ENCODE data around the gene CFAP20DC. TPM values are rescaled to one million over a fixed set of nuclear protein-coding genes. Genes with fewer than 3 reads are reported as not detected.
"Not testable (repeated sequence)": the region's sequence is repeated elsewhere in the genome, so short reads cannot be mapped to it uniquely, and the experiment has no call there.

The CFAP20DC gene
- total RNA-seq: 1 to 10 TPM; 1.4 to 1.8 TPM

- POLR2A ChIA-PET: interaction anchor here (1.0 kb wide), 1 partner anchor 1026 kb away, joined by 3 read pairs; no protein-coding TSS in a partner anchor
- Mint-ChIP-seq H3K27me3 (peaks cover 9% of the 10 kb centered on the region), H3K9me3 (no peaks in the 10 kb centered on the region), H3K4me3 (peak within 1 kb of the TSS; percentile 74), H3K4me1 (peaks cover 5% of the 10 kb centered on the region), H3K36me3 (no peaks in the 10 kb centered on the region), H3K27ac (peak within 1 kb of the TSS; percentile 70)
- ATAC-seq (ENCODE audit: low read depth) (peak; percentile 99), DNase-seq (peak; percentile 94)
Measured at GRCh38 chr3:59049671-59050331, at the start of gene CFAP20DC. Gene CFAP20DC (minus strand): TSS chr3:59050025. CDS start chr3:59049631, 394 bp downstream.

- H3K4me1 Mint-ChIP-seq; H3K27me3 Mint-ChIP-seq; H3K27ac Mint-ChIP-seq; H3K4me3 Mint-ChIP-seq; H3K36me3 Mint-ChIP-seq; H3K9me3 Mint-ChIP-seq; POLR2A ChIA-PET; DNase-seq; ATAC-seq (ENCODE audit: low read depth): not testable (repeated sequence)
Measured at GRCh38 chr3:59098516-59098915, 48.7 kb upstream of the CFAP20DC start.

GRCh38 chr3:59094446-59094845 is 44.6 kb upstream of the CFAP20DC start:
- no peak overlapping the region for H3K4me3 Mint-ChIP-seq
- DNase-seq (no peak), ATAC-seq (ENCODE audit: low read depth) (no peak)
- peaks cover 3% of the 10 kb centered on the region for H3K9me3 Mint-ChIP-seq
- peaks cover 6% of the 10 kb centered on the region for H3K27me3 Mint-ChIP-seq
- H3K27ac Mint-ChIP-seq: no peak overlapping the region
- POLR2A ChIA-PET: no interaction called here
- no peaks in the 10 kb centered on the region for H3K4me1 Mint-ChIP-seq
- H3K36me3 Mint-ChIP-seq: no peaks in the 10 kb centered on the region

GRCh38 chr3:59093521-59093920 is 43.7 kb upstream of the CFAP20DC start:
- DNase-seq (no peak), ATAC-seq (ENCODE audit: low read depth) (no peak)
- Mint-ChIP-seq H3K27ac (no peak overlapping the region), H3K4me3 (no peak overlapping the region), H3K27me3 (peaks cover 6% of the 10 kb centered on the region), H3K9me3 (peaks cover 3% of the 10 kb centered on the region), H3K4me1 (no peaks in the 10 kb centered on the region), H3K36me3 (no peaks in the 10 kb centered on the region)
- POLR2A ChIA-PET: no interaction called here

GRCh38 chr3:59088761-59089160 is 38.9 kb upstream of the CFAP20DC start:
- Mint-ChIP-seq H3K27me3 (peaks cover 11% of the 10 kb centered on the region), H3K4me3 (no peak overlapping the region), H3K4me1 (no peaks in the 10 kb centered on the region), H3K36me3 (no peaks in the 10 kb centered on the region), H3K9me3 (no peaks in the 10 kb centered on the region), H3K27ac (no peak overlapping the region)
- POLR2A ChIA-PET: no interaction called here
- DNase-seq (no peak), ATAC-seq (ENCODE audit: low read depth) (no peak)

GRCh38 chr3:59085976-59086375 is 36.2 kb upstream of the CFAP20DC start:
- Mint-ChIP-seq H3K9me3 (no peaks in the 10 kb centered on the region), H3K4me3 (no peak overlapping the region), H3K4me1 (no peaks in the 10 kb centered on the region), H3K27ac (no peak overlapping the region), H3K36me3 (no peaks in the 10 kb centered on the region), H3K27me3 (peaks cover 23% of the 10 kb centered on the region)
- POLR2A ChIA-PET: no interaction called here
- ATAC-seq (ENCODE audit: low read depth): no peak
- no peak for DNase-seq

GRCh38 chr3:59084583-59084982 is 34.8 kb upstream of the CFAP20DC start:
- ATAC-seq (ENCODE audit: low read depth) (no peak), DNase-seq (no peak)
- Mint-ChIP-seq H3K27me3 (peaks cover 29% of the 10 kb centered on the region), H3K36me3 (no peaks in the 10 kb centered on the region), H3K4me3 (no peak overlapping the region), H3K27ac (no peak overlapping the region), H3K4me1 (no peaks in the 10 kb centered on the region), H3K9me3 (no peaks in the 10 kb centered on the region)
- POLR2A ChIA-PET: no interaction called here

GRCh38 chr3:59082106-59082505 is 32.3 kb upstream of the CFAP20DC start:
- Mint-ChIP-seq H3K27me3 (peaks cover 29% of the 10 kb centered on the region), H3K36me3 (no peaks in the 10 kb centered on the region), H3K27ac (no peak overlapping the region), H3K4me3 (no peak overlapping the region), H3K4me1 (no peaks in the 10 kb centered on the region), H3K9me3 (no peaks in the 10 kb centered on the region)
- POLR2A ChIA-PET: no interaction called here
- ATAC-seq (ENCODE audit: low read depth) (no peak), DNase-seq (no peak)

- Mint-ChIP-seq H3K4me3 (no peak overlapping the region), H3K27ac (no peak overlapping the region), H3K36me3 (no peaks in the 10 kb centered on the region), H3K9me3 (no peaks in the 10 kb centered on the region), H3K27me3 (peaks cover 27% of the 10 kb centered on the region), H3K4me1 (no peaks in the 10 kb centered on the region)
- no peak for ATAC-seq (ENCODE audit: low read depth)
- POLR2A ChIA-PET: no interaction called here
- no peak for DNase-seq
Measured at GRCh38 chr3:59081071-59081470, 31.2 kb upstream of the CFAP20DC start.

GRCh38 chr3:59079962-59080361 is 30.1 kb upstream of the CFAP20DC start:
- POLR2A ChIA-PET: no interaction called here
- Mint-ChIP-seq H3K4me3 (no peak overlapping the region), H3K36me3 (no peaks in the 10 kb centered on the region), H3K27ac (no peak overlapping the region), H3K9me3 (no peaks in the 10 kb centered on the region), H3K4me1 (no peaks in the 10 kb centered on the region), H3K27me3 (peaks cover 28% of the 10 kb centered on the region)
- ATAC-seq (ENCODE audit: low read depth) (no peak), DNase-seq (no peak)

GRCh38 chr3:59074764-59075163 is 24.9 kb upstream of the CFAP20DC start:
- Mint-ChIP-seq H3K4me1 (peaks cover 6% of the 10 kb centered on the region), H3K9me3 (no peaks in the 10 kb centered on the region), H3K27me3 (peaks cover 45% of the 10 kb centered on the region), H3K27ac (no peak overlapping the region), H3K36me3 (no peaks in the 10 kb centered on the region), H3K4me3 (no peak overlapping the region)
- ATAC-seq (ENCODE audit: low read depth) (no peak), DNase-seq (no peak)
- POLR2A ChIA-PET: no interaction called here

GRCh38 chr3:59072681-59073080 is 22.9 kb upstream of the CFAP20DC start:
- peaks cover 10% of the 10 kb centered on the region for H3K4me1 Mint-ChIP-seq
- H3K27me3 Mint-ChIP-seq: peaks cover 47% of the 10 kb centered on the region
- H3K36me3 Mint-ChIP-seq: no peaks in the 10 kb centered on the region
- POLR2A ChIA-PET: no interaction called here
- no peak overlapping the region for H3K27ac Mint-ChIP-seq
- ATAC-seq (ENCODE audit: low read depth): no peak
- H3K4me3 Mint-ChIP-seq: no peak overlapping the region
- H3K9me3 Mint-ChIP-seq: no peaks in the 10 kb centered on the region
- no peak for DNase-seq

- peaks cover 10% of the 10 kb centered on the region for H3K4me1 Mint-ChIP-seq
- no peaks in the 10 kb centered on the region for H3K9me3 Mint-ChIP-seq
- ATAC-seq (ENCODE audit: low read depth) (peak; percentile 56), DNase-seq (no peak)
- H3K36me3 Mint-ChIP-seq: no peaks in the 10 kb centered on the region
- H3K4me3 Mint-ChIP-seq: no peak overlapping the region
- no peak overlapping the region for H3K27ac Mint-ChIP-seq
- POLR2A ChIA-PET: no interaction called here
- peaks cover 40% of the 10 kb centered on the region for H3K27me3 Mint-ChIP-seq
Measured at GRCh38 chr3:59069838-59070237, 20.0 kb upstream of the CFAP20DC start.

GRCh38 chr3:59065240-59065639 is 15.4 kb upstream of the CFAP20DC start:
- DNase-seq (no peak), ATAC-seq (ENCODE audit: low read depth) (no peak)
- Mint-ChIP-seq H3K36me3 (no peaks in the 10 kb centered on the region), H3K9me3 (no peaks in the 10 kb centered on the region), H3K27ac (no peak overlapping the region), H3K4me3 (no peak overlapping the region), H3K27me3 (peaks cover 24% of the 10 kb centered on the region), H3K4me1 (peaks cover 9% of the 10 kb centered on the region)
- POLR2A ChIA-PET: no interaction called here

- no peak for ATAC-seq (ENCODE audit: low read depth)
- H3K4me1 Mint-ChIP-seq: peaks cover 3% of the 10 kb centered on the region
Measured at GRCh38 chr3:59064728-59065127, 14.9 kb upstream of the CFAP20DC start.

More at GRCh38 chr3:59064728-59065127, 14.9 kb upstream of the CFAP20DC start:
- Mint-ChIP-seq H3K27ac (no peak overlapping the region), H3K36me3 (no peaks in the 10 kb centered on the region), H3K27me3 (peaks cover 20% of the 10 kb centered on the region), H3K9me3 (no peaks in the 10 kb centered on the region), H3K4me3 (no peak overlapping the region)
- DNase-seq: no peak
- POLR2A ChIA-PET: no interaction called here
